ENCODE results near the gene UNC13A. TPM values are rescaled to one million over a fixed set of nuclear protein-coding genes. Genes with fewer than 3 reads are reported as not detected.

UNC13A gene
- 0.03 and 0.05 TPM in 2 replicates for total RNA-seq
- polyA plus RNA-seq (2012): 0.03 TPM

- peak; percentile 45 for DNase-seq (ENCODE audit: low read depth)
Measured at GRCh38 chr19:17687857-17688784, at the start of gene UNC13A. Gene UNC13A, minus strand, starts transcription at chr19:17688354. Its CDS starts 155 bp downstream, at chr19:17688199.

DNA sequence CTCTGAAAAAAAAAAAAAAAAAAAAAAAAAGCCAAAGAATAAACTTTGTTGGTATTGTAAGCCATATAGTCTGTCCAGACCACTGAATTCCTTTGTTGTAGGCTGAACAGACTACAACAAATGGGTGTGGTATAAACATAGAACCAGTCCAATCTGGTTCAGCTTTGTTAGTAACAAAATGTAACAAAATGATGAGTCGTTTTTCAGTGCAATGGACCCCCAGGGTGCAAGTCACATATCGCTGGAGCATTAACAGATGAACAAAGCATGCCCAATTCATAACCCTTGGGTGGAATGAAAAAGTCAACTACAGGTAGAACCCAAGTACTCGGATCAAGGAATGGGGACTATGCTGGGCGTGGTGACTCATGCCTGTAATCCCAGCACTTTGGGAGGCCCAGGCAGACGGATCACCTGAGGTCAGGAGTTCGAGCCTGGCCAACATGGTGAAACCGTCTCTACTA is 49.6 kb upstream of the UNC13A start:
- DNase-seq (ENCODE audit: low read depth): no peak

- DNase-seq (ENCODE audit: low read depth): no peak
Measured at GRCh38 chr19:17735410-17735809, 47.3 kb upstream of the UNC13A start.

GRCh38 chr19:17734146-17734545 is 46.0 kb upstream of the UNC13A start:
- DNase-seq (ENCODE audit: low read depth): no peak

DNA sequence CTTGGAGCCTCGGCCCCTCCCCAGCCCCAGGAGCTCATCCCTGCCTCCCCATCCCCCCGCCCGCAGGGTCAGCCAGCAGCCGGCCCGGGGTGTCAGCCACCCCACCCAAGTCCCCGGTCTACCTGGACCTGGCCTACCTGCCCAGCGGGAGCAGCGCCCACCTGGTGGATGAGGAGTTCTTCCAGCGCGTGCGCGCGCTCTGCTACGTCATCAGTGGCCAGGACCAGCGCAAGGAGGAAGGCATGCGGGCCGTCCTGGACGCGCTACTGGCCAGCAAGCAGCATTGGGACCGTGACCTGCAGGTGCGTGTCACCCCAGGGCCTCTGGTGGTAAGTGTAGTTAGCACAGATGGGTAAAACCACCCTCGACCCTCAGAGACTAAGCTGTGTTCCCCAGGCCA is 45.0 kb upstream of the UNC13A start:
- DNase-seq (ENCODE audit: low read depth): no peak

DNA sequence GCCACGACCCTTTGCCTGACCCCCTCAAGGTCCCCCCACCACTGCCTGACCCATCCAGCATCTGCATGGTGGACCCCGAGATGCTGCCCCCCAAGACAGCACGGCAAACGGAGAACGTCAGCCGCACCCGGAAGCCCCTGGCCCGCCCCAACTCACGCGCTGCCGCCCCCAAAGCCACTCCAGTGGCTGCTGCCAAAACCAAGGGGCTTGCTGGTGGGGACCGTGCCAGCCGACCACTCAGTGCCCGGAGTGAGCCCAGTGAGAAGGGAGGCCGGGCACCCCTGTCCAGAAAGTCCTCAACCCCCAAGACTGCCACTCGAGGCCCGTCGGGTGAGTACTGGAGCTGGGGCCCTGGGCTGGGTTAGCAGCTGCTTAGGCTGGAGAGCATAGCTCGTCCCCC is 39.7 kb upstream of the UNC13A start:
- DNase-seq (ENCODE audit: low read depth): no peak

- DNase-seq (ENCODE audit: low read depth): no peak
Measured at GRCh38 chr19:17726964-17727773, 39.0 kb upstream of the UNC13A start.

GRCh38 chr19:17726136-17726741 is 38.1 kb upstream of the UNC13A start:
- no peak for DNase-seq (ENCODE audit: low read depth)

DNA sequence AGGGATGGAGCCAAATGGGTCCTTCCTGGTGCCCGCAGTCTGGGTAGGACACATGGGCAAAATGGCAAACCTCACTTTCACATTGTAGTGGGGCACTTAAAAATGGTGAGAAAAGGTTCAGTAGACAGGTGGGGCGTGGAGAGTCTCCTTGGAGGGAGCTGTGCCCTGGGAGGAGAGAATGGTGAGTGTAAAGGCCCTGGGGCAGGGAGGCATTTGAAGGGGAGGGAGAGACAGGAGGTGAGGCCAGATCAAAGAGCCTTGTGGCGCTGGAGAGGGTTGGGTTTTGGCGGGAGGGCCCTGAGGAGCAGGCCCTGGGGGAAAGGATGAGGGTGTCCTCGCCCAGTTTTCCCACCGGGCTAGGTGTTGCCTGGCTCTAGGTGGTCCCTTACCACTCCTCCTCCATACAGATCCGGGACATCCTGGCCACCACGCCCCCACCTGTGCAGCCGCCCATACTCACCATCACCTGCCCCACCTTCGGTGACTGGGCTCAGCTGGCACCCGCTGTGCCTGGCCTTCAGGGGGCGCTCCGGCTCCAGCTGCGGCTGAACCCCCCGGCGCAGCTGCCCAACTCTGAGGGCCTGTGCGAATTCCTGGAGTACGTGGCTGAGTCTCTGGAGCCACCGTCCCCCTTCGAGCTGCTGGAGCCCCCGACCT is 37.4 kb upstream of the UNC13A start:
- DNase-seq (ENCODE audit: low read depth): no peak

DNA sequence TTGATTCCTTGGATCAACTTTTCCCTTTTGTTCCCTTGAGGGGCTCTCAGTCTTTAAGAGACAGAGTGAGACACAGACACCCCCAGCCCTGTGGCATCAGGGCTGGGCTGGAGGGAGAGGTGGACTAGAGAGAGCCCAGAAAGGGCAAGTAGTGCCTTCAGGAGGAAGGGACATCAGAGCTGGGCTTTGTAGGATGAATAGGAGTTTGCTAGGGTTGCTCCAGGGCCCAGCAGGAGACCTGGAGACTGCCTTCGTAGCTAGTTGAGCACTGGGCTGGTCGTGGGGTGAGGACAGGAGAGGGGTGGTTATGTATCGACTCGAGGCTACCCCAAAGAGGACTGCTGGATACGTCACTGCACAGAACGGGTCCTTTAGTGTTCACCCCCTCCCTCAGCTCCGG is 36.5 kb upstream of the UNC13A start:
- no peak for DNase-seq (ENCODE audit: low read depth)

DNA sequence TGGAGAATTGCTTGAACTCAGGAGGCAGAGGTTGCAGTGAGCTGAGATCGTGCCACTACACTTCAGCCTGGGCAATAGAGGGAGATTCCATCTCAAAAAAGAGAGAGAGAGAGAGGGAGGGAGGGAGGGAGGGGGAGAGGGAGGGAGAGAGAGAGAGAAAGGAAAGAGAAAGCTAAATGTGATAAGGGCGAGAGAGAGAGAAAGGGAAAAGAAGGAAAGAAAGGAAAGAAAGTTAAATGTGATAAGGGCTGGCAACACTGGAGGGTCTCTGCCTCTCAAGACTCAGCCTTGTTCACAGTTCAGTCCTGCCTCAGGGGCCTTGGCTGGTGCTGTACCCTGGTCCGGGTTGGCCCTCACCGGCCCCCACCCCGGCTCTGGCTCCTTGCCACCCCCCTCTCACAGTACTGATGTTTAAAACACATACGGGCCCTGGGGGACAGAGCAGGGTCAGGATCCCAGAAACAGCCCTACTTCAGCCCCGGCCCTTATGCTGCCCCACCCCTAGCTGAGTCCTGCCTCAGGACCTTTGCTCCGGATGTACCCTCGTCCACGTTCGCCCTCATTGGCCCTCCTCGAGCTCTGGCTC is 34.6 kb upstream of the UNC13A start:
- no peak for DNase-seq (ENCODE audit: low read depth)

DNA sequence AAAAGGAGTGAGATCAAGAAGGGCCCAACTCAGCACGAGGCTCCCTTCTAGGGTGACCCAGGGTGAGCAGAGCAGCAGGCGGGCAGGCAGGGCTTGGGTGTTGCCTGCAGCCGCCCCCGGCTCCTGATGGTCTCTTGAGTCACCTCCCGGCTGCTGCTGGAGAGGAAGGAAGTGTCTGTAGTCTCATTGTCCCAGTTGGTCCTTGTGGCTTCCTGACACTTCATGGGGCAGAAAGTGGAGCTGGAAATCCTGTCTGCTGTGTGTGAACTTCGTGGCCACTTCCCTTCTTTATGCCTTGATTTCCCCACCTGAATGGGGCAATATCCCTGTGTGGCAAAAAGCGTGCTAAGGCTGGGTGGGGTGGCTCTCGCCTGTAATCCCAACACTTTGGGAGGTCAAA is 33.7 kb upstream of the UNC13A start:
- DNase-seq (ENCODE audit: low read depth): no peak

- DNase-seq (ENCODE audit: low read depth): no peak
Measured at GRCh38 chr19:17721111-17721628, 33.0 kb upstream of the UNC13A start.

- peak; percentile 70 for DNase-seq (ENCODE audit: low read depth)
Measured at GRCh38 chr19:17720440-17720839, 32.3 kb upstream of the UNC13A start.

- DNase-seq (ENCODE audit: low read depth): no peak
Measured at GRCh38 chr19:17719730-17720400, 31.7 kb upstream of the UNC13A start.

- peak; percentile 65 for DNase-seq (ENCODE audit: low read depth)
Measured at GRCh38 chr19:17718947-17719711, 31.0 kb upstream of the UNC13A start, which contains the start of gene MAP1S. Gene MAP1S, plus strand, starts transcription at chr19:17719480. Its CDS starts 23 bp downstream, at chr19:17719503.

- DNase-seq (ENCODE audit: low read depth): no peak
Measured at GRCh38 chr19:17718550-17718946, 30.4 kb upstream of the UNC13A start.

DNA sequence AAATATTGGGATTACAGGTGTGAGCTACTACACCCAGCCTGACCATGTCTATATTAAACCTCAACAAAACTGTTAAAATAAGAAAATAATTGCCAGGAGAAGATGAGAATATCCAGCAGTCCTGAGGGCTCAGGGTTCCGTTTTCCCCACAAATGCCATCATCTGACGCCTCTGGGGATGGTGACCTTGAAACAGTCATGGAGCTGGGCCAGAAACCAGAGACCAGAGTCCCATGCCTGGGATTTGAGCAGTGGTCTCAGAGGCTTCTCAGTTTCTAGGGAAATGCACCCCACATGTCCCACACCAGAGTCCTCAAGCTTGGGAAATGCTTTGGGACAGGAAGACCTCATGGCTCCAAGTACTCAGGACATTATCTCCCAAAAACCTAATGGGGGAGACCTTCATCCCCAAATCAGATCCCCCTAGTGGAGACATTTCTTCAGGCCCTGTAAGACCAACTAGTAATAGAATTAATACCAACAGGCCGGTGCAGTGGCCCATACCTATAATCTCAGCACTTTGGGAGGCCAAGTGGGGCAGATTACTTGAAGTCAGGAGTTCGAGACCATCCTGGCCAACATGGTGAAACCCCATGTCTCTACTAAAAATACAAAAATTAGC is 28.3 kb upstream of the UNC13A start:
- DNase-seq (ENCODE audit: low read depth): no peak

DNA sequence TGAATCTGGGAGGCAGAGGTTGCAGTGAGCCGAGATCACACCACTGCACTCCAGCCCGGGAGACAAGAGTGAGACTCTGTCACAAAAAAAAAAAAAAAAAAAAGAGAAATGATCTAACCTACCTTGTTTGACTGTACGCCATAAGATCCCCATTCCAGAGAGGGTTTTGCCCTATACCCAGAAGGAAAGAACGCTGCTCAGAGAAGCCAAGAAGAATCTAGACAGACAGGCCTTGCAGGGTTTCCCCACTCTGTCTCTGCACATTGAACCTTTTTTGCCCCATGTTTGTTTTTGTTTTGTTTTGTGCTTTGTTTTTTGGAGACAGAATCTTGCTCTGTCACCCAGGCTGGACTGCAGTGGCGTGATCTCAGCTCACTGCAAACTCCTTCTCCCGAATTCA is 23.7 kb upstream of the UNC13A start:
- no peak for DNase-seq (ENCODE audit: low read depth)

Measured in myocyte (in vitro differentiated cells).